ENCODE measurements around the gene TRIM24. TPM values are rescaled to one million over a fixed set of nuclear protein-coding genes. Genes with fewer than 3 reads are reported as not detected.

TRIM24 gene
- total RNA-seq, 1 donor from 2014 or later, result 93.8 TPM

- Mint-ChIP-seq H3K9me3 (peaks cover under 1% of the 10 kb centered on the region), H3K36me3 (ENCODE audit: low read depth) (peaks cover 39% of the 10 kb centered on the region), H3K27me3 (ENCODE audit: low read depth) (no peaks in the 10 kb centered on the region), H3K4me1 (no peaks in the 10 kb centered on the region), H3K27ac (ENCODE audit: unreplicated experiment) (no peak overlapping the region), H3K4me3 (no peak overlapping the region)
- DNase-seq (ENCODE audit: low read depth, low spot score), result no peak
- TF ChIP-seq, protein P1, sequence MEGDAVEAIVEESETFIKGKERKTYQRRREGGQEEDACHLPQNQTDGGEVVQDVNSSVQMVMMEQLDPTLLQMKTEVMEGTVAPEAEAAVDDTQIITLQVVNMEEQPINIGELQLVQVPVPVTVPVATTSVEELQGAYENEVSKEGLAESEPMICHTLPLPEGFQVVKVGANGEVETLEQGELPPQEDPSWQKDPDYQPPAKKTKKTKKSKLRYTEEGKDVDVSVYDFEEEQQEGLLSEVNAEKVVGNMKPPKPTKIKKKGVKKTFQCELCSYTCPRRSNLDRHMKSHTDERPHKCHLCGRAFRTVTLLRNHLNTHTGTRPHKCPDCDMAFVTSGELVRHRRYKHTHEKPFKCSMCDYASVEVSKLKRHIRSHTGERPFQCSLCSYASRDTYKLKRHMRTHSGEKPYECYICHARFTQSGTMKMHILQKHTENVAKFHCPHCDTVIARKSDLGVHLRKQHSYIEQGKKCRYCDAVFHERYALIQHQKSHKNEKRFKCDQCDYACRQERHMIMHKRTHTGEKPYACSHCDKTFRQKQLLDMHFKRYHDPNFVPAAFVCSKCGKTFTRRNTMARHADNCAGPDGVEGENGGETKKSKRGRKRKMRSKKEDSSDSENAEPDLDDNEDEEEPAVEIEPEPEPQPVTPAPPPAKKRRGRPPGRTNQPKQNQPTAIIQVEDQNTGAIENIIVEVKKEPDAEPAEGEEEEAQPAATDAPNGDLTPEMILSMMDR (conservative IDR thresholded peaks at IDR 0.05), result no peak
Measured at GRCh38 chr7:138585283-138585993, 125.4 kb downstream of the TRIM24 start.

- Mint-ChIP-seq H3K36me3 (ENCODE audit: low read depth) (peaks cover 47% of the 10 kb centered on the region), H3K4me3 (no peak overlapping the region), H3K27ac (ENCODE audit: unreplicated experiment) (no peak overlapping the region), H3K27me3 (ENCODE audit: low read depth) (no peaks in the 10 kb centered on the region), H3K9me3 (peaks cover 3% of the 10 kb centered on the region), H3K4me1 (no peaks in the 10 kb centered on the region)
- TF ChIP-seq, protein P1 (conservative IDR thresholded peaks at IDR 0.05), result no peak
- no peak for DNase-seq (ENCODE audit: low read depth, low spot score)
Measured at GRCh38 chr7:138587485-138587884, 127.4 kb downstream of the TRIM24 start.

GRCh38 chr7:138588986-138589385 is 128.9 kb downstream of the TRIM24 start:
- peaks cover 3% of the 10 kb centered on the region for H3K9me3 Mint-ChIP-seq
- TF ChIP-seq, protein P1 (conservative IDR thresholded peaks at IDR 0.05), result no peak
- H3K27ac Mint-ChIP-seq (ENCODE audit: unreplicated experiment), result no peak overlapping the region
- H3K4me1 Mint-ChIP-seq, result no peaks in the 10 kb centered on the region
- peaks cover 38% of the 10 kb centered on the region for H3K36me3 Mint-ChIP-seq (ENCODE audit: low read depth)
- no peaks in the 10 kb centered on the region for H3K27me3 Mint-ChIP-seq (ENCODE audit: low read depth)
- H3K4me3 Mint-ChIP-seq, result no peak overlapping the region
- DNase-seq (ENCODE audit: low read depth, low spot score), result no peak

GRCh38 chr7:138590154-138590553 is 130.1 kb downstream of the TRIM24 start:
- Mint-ChIP-seq H3K36me3 (ENCODE audit: low read depth) (peaks cover 32% of the 10 kb centered on the region), H3K27ac (ENCODE audit: unreplicated experiment) (no peak overlapping the region), H3K4me3 (no peak overlapping the region), H3K4me1 (no peaks in the 10 kb centered on the region), H3K27me3 (ENCODE audit: low read depth) (no peaks in the 10 kb centered on the region), H3K9me3 (peaks cover 3% of the 10 kb centered on the region)
- DNase-seq (ENCODE audit: low read depth, low spot score), result no peak
- TF ChIP-seq, protein P1 (conservative IDR thresholded peaks at IDR 0.05), result no peak

DNA sequence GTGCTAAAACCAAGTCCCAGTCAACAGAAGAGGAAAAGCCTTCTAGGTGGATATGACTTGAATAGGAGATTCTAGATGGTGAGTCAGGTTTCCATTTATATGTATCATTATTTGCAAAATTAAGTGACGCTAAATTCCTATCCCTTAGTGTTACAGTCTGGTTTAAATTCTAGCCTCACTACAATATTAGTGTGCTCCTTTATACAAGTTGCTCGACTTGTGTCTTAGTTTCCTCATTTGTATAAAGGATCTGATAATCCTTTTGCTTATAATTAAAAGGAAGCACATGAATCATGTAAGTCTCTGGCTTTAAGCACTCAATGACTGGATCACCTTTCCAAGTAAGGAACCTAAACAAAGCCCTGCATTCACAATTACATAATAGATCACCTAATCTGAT is 135.4 kb downstream of the TRIM24 start:
- no peak overlapping the region for H3K4me3 Mint-ChIP-seq
- TF ChIP-seq, protein P1 (conservative IDR thresholded peaks at IDR 0.05), result no peak
- no peak for DNase-seq (ENCODE audit: low read depth, low spot score)
- H3K27me3 Mint-ChIP-seq (ENCODE audit: low read depth), result no peaks in the 10 kb centered on the region
- no peak overlapping the region for H3K27ac Mint-ChIP-seq (ENCODE audit: unreplicated experiment)
- peaks cover 3% of the 10 kb centered on the region for H3K9me3 Mint-ChIP-seq
- H3K4me1 Mint-ChIP-seq, result peaks cover 3% of the 10 kb centered on the region
- H3K36me3 Mint-ChIP-seq (ENCODE audit: low read depth), result peaks cover 8% of the 10 kb centered on the region
